ENCODE results near the gene P2RY14.

DNA sequence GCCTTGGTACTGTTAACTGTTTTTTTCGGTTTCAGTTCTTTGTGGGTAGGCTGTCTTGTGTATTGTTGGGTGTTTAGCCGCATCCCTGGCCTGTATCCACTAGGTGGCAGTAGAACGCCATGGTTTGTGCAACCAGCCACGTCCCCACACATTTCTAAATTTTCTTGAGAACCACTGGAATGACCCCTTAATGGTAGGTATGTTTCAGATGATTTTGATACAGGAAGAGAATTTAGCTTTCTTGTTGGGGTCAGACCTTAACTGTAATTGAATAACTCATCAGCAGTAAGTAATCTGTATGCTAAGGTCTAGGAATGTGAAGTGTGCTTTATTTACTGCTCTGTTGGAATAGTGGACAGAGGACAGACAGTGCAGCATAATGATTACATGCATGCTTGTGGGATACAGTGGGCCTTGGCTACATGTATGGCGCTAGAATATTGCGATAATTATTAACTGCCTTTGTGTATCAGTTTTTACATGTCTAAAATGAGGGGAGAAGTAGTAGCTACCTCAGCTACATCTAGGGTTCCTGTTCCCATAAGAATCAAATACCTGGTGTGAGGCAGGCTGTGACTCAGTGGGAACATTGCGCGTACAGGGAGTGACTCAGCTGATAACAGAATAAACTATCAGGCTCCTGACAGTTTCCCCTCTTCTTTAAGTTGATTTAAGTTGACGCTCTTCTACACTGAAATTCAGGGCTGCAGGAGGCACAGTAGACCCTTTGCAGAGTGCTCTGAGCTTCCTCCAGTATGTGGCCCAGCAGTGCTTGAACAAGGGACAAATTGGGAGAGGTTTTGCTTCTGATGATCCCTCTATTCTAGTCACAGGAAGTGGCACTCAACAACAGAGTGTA, 50.3 kb downstream of the P2RY14 start:
- TF ChIP-seq, protein P1, sequence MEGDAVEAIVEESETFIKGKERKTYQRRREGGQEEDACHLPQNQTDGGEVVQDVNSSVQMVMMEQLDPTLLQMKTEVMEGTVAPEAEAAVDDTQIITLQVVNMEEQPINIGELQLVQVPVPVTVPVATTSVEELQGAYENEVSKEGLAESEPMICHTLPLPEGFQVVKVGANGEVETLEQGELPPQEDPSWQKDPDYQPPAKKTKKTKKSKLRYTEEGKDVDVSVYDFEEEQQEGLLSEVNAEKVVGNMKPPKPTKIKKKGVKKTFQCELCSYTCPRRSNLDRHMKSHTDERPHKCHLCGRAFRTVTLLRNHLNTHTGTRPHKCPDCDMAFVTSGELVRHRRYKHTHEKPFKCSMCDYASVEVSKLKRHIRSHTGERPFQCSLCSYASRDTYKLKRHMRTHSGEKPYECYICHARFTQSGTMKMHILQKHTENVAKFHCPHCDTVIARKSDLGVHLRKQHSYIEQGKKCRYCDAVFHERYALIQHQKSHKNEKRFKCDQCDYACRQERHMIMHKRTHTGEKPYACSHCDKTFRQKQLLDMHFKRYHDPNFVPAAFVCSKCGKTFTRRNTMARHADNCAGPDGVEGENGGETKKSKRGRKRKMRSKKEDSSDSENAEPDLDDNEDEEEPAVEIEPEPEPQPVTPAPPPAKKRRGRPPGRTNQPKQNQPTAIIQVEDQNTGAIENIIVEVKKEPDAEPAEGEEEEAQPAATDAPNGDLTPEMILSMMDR (conservative IDR thresholded peaks at IDR 0.05 in 1 of 2, IDR thresholded peaks at IDR 0.05 in 1 of 2; ENCODE audit: low read depth in 1 of 2, low read length in 2 of 2), result peak; percentile 94 to 95
- no peak for TF ChIP-seq EZH2 (IDR thresholded peaks at IDR 0.05; ENCODE audit: low read length, missing control alignments)

Data from fibroblast of lung (primary cell).